ENCODE measurements around the gene SNAPIN. TPM values are rescaled to one million over a fixed set of nuclear protein-coding genes. Genes with fewer than 3 reads are reported as not detected.

The SNAPIN gene
- total RNA-seq, 1 experiment from 2014 or later, result 39.1 TPM

DNA sequence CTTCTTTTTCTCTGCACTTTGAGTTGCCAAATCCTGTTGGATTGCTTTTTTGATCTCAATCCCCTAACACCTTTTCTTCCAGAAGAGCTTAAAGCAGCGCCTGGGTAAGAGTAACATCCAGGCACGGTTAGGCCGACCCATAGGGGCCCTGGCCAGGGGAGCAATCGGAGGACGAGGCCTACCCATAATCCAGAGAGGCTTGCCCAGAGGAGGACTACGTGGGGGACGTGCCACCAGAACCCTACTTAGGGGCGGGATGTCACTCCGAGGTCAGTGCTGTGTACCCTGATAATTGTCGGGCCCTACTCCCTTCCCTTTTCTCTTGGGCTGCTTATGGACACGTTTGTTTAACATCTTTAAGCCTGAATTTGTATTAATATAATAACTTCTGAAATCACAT lies 16.3 kb upstream of the SNAPIN start:
- Histone ChIP-seq H3K4me3 (replicated peaks in 1 of 2; ENCODE audit: low read depth in 1 of 2, low read length in 2 of 2) (no peak overlapping the region), H3K9me3 (ENCODE audit: control insufficient read depth in 1 of 2, insufficient read depth in 1 of 2, low read depth in 1 of 2, low read length in 2 of 2) (no peaks in the 10 kb centered on the region), H3K79me2 (ENCODE audit: insufficient read depth, low read length) (peaks cover 79% of the 10 kb centered on the region), H3K9ac (ENCODE audit: low read length) (no peak overlapping the region), H3K27me3 (ENCODE audit: insufficient read depth, low read length) (no peaks in the 10 kb centered on the region), H3K4me1 (ENCODE audit: control insufficient read depth in 1 of 2, insufficient read depth in 2 of 2, low read length in 2 of 2) (peaks cover 0 to under 1% of the 10 kb centered on the region in 2 experiments; a peak in 1 of 4 replicates), H4K20me1 (ENCODE audit: insufficient read depth) (peaks cover 6% of the 10 kb centered on the region; the same call in 1 of the 2 replicates), H2AFZ (ENCODE audit: low read depth, low read length, poor library complexity, severe bottlenecking) (no peak overlapping the region), H3K9me2 (ENCODE audit: insufficient read depth) (no peaks in the 10 kb centered on the region), H3K36me3 (ENCODE audit: control insufficient read depth in 1 of 2, insufficient read depth in 2 of 2, low read length in 2 of 2) (peaks cover 77 to 89% of the 10 kb centered on the region in 2 experiments), H3K4me2 (ENCODE audit: low read length) (no peak overlapping the region), H3K27ac (ENCODE audit: low read depth, low read length) (no peak overlapping the region)
- no TSS peak for BruUV-seq (replicated peaks)
- TF ChIP-seq JUND (IDR thresholded peaks at IDR 0.05) (no peak), SRF (IDR thresholded peaks at IDR 0.05; ENCODE audit: low read depth) (no peak), CBX3 (IDR thresholded peaks at IDR 0.05; ENCODE audit: low read depth) (no peak), ZNF274 (IDR thresholded peaks at IDR 0.05; ENCODE audit: low read depth, low read length) (no peak), POLR2AphosphoS5 (IDR thresholded peaks at IDR 0.05; ENCODE audit: low read depth, low read length) (no peak), YY1 (IDR thresholded peaks at IDR 0.05; ENCODE audit: extremely low read depth, insufficient replicate concordance, low read depth, low read length) (no peak), CEBPB (IDR thresholded peaks at IDR 0.05; ENCODE audit: low read depth) (no peak), SP1 (IDR thresholded peaks at IDR 0.05; ENCODE audit: low read depth) (no peak), FOSL1 (IDR thresholded peaks at IDR 0.05; ENCODE audit: low read depth) (no peak), SIN3A (IDR thresholded peaks at IDR 0.05; ENCODE audit: low read depth) (no peak), POLR2A (IDR thresholded peaks at IDR 0.05; ENCODE audit: borderline replicate concordance, extremely low read depth, insufficient read depth, insufficient read length) (no peak)
- TF ChIP-seq, protein P1, sequence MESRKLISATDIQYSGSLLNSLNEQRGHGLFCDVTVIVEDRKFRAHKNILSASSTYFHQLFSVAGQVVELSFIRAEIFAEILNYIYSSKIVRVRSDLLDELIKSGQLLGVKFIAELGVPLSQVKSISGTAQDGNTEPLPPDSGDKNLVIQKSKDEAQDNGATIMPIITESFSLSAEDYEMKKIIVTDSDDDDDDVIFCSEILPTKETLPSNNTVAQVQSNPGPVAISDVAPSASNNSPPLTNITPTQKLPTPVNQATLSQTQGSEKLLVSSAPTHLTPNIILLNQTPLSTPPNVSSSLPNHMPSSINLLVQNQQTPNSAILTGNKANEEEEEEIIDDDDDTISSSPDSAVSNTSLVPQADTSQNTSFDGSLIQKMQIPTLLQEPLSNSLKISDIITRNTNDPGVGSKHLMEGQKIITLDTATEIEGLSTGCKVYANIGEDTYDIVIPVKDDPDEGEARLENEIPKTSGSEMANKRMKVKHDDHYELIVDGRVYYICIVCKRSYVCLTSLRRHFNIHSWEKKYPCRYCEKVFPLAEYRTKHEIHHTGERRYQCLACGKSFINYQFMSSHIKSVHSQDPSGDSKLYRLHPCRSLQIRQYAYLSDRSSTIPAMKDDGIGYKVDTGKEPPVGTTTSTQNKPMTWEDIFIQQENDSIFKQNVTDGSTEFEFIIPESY (IDR thresholded peaks at IDR 0.05; ENCODE audit: extremely low read depth, insufficient replicate concordance, low read length), result no peak
- POLR2A ChIA-PET, result interaction anchor here (2.9 kb wide), 1 partner anchor 15 kb away, joined by 8 read pairs; the partner anchor contains the start of gene S100A13
- no peak for DNase-seq (ENCODE audit: low read depth, low spot score)
- intact Hi-C loops (cut with micrococcal nuclease), result no loop called here
- CTCF ChIA-PET, result no interaction called here
- RAD21 ChIA-PET (ENCODE audit: low non-redundant PET in 1 of 2, low total read pairs in 2 of 2, uncharacterized antibody in 2 of 2, unreplicated experiment in 2 of 2), result no interaction called here
- no peak for ATAC-seq
